Panc1 (cell line): ENCODE data around the gene SELENOT.

Experiments used
- POLR2AphosphoS5 ChIP-seq: IDR thresholded peaks from 2 replicates; pipeline ENCODE4 v1.6.1; 2012; ENCODE audit warnings: mild to moderate bottlenecking, low read depth, low read length, moderate library complexity
- TCF7L2 ChIP-seq: IDR thresholded peaks from 2 replicates; pipeline ENCODE4 v1.6.1; 2011; ENCODE audit warnings: mild to moderate bottlenecking, low read depth, low read length, inconsistent platforms
- TF ChIP-seq, protein P1 (sequence below): fragments of 450-650 bp; IDR thresholded peaks from 2 replicates; pipeline ENCODE4 v1.5.1; 2017; ENCODE audit warnings: mild to moderate bottlenecking
- TF ChIP-seq, protein P2 (sequence below), 2 experiments: IDR thresholded peaks; 2 replicates each; pipeline ENCODE4 v1.6.1; 2011 to 2012; ENCODE audit warnings: low read depth in 2 of 2, control low read depth in 1 of 2, low read length in 1 of 2, mild to moderate bottlenecking in 1 of 2, moderate library complexity in 1 of 2; ENCODE audit not compliant: insufficient read depth in 1 of 2

DNA sequence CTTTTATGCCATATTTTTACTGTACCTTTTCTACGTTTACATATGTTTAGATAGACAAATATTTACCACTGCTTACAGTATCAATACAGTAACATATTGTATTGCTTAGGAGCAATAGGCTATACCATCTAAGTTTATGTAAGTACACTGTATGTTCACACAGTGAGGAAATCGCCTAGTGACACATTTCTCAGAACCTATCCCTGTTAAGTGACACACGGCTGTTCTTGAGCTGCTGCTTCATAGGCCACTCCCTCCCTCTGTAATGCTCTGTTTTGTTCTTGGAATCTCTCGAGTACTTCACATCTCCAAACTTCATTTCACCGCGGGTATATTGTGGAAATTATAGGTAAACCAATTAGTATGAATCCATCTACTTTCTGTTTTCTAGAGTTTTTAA lies 13.4 kb upstream of the SELENOT start:
- TF ChIP-seq, protein P1, sequence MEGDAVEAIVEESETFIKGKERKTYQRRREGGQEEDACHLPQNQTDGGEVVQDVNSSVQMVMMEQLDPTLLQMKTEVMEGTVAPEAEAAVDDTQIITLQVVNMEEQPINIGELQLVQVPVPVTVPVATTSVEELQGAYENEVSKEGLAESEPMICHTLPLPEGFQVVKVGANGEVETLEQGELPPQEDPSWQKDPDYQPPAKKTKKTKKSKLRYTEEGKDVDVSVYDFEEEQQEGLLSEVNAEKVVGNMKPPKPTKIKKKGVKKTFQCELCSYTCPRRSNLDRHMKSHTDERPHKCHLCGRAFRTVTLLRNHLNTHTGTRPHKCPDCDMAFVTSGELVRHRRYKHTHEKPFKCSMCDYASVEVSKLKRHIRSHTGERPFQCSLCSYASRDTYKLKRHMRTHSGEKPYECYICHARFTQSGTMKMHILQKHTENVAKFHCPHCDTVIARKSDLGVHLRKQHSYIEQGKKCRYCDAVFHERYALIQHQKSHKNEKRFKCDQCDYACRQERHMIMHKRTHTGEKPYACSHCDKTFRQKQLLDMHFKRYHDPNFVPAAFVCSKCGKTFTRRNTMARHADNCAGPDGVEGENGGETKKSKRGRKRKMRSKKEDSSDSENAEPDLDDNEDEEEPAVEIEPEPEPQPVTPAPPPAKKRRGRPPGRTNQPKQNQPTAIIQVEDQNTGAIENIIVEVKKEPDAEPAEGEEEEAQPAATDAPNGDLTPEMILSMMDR: no peak
- TF ChIP-seq TCF7L2: no peak
- no peak for TF ChIP-seq POLR2AphosphoS5
- TF ChIP-seq, protein P2, sequence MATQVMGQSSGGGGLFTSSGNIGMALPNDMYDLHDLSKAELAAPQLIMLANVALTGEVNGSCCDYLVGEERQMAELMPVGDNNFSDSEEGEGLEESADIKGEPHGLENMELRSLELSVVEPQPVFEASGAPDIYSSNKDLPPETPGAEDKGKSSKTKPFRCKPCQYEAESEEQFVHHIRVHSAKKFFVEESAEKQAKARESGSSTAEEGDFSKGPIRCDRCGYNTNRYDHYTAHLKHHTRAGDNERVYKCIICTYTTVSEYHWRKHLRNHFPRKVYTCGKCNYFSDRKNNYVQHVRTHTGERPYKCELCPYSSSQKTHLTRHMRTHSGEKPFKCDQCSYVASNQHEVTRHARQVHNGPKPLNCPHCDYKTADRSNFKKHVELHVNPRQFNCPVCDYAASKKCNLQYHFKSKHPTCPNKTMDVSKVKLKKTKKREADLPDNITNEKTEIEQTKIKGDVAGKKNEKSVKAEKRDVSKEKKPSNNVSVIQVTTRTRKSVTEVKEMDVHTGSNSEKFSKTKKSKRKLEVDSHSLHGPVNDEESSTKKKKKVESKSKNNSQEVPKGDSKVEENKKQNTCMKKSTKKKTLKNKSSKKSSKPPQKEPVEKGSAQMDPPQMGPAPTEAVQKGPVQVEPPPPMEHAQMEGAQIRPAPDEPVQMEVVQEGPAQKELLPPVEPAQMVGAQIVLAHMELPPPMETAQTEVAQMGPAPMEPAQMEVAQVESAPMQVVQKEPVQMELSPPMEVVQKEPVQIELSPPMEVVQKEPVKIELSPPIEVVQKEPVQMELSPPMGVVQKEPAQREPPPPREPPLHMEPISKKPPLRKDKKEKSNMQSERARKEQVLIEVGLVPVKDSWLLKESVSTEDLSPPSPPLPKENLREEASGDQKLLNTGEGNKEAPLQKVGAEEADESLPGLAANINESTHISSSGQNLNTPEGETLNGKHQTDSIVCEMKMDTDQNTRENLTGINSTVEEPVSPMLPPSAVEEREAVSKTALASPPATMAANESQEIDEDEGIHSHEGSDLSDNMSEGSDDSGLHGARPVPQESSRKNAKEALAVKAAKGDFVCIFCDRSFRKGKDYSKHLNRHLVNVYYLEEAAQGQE (IDR thresholded peaks at IDR 0.05; ENCODE audit: insufficient read depth in 1 of 2, low read depth in 2 of 2, low read length in 1 of 2): no peak
